HG03442 (cell line): ENCODE results near the gene ANXA4.
A peak's percentile ranks its signal among the peaks of the same experiment; 100 is the strongest.
"Not testable (repeated sequence)": the region's sequence is repeated elsewhere in the genome, so short reads cannot be mapped to it uniquely, and the experiment has no call there.

ENCODE experiments used
- ATAC-seq: cut with Tn5 transposase; IDR thresholded peaks from one replicate; pipeline ENCODE4 v1.9.1; 2021; ENCODE audit warnings: mild to moderate bottlenecking, moderate library complexity; ENCODE audit not compliant: unreplicated experiment

ANXA4 gene

DNA sequence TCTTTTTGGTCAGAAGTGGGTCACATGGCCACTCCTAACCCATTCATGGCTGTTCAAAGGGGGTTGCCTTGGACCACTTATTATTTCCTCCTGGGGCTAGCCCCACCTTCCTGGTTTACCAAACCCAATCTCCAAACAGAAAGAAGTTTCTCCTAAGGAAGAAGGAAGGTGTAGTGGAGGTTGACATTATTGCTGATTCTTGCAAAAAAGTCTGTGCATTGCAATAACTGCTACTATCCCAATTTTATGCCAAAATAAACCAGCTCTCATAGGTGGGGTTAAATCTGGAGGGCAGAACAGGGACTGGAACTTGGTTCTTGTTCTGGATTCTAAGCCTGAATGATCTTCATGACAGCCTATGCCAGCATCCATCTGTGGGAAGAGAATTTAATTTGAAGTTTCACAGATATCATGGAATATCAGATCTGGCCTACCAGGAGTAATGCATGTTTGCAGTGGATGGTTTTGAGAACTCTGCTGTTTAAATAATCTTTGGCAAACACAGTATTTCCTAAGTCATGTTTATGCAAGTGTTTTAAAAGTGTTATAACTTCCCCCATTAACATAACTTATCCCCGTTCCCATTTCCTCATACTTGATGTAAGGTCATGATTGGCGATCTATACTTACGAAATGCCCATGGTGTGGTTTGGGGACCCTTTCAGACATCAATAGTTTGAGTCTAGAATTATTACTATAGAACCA is 11.9 kb downstream of the ANXA4 start:
- no peak for ATAC-seq

DNA sequence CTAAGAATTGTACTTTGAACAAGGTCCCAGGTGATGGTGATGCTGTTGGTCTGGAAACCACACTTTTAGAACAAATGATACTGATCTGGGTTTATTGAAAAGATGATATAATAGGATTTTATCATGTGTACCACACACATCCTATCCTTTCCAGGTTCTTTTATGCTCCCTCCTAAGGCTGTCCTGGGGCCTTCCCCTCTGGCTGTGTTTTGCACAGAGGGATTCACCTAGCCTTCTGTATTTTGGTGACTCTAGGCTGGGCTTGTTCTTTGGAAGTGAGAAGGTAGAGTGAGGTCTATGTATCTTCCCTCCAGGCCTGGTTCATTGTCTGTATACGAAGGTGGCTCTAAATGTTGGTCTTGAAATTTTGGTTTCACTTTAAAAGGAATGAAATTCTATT is 12.7 kb downstream of the ANXA4 start:
- ATAC-seq, result no peak

DNA sequence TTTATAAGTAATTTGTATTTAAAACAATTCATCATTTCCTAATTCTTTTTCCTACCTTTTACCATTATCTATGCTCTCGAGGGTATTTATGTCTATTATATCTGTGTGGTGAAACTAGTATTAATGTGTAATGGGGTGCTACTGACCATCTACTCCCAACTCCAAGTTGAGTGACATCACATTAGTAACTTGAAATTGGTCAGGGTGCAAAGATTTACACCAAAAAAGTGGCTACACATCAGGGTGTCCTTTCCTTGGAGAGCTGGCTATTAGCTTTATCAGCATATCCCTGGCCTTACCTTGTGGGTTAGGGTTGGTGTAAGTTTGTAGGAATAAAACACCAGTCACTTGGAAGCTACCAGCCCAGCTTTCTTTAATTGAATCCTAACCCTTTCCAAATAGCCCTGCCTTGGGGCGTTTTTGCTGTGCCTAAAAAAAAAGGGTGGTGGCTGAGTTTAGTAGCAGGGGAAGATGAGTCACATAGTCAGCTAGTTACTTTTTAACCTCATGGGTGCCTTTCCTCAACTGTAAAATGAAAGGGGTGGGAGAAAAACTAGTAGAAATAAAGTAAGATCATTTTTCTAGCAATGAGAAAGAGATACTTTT is 14.0 kb downstream of the ANXA4 start:
- ATAC-seq, result peak; percentile 61

DNA sequence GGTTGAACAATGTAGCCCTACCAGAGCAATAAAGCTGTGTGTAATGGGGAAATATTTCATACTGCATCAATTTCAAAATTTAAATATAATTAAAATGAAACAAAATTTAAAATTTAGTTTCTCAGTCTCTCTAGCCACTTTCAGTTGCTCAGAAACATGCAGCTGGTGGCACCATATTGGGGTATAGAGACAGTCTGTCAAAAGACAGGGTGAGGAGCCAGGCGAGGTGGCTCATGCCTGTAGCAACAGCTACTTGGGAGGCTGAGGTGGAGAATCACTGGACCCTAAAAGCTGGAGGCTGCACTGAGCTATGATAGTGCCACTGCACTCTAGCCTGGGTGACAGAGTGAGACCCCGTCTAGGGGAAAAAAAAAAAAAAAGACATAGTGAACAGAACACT is 20.1 kb downstream of the ANXA4 start:
- no peak for ATAC-seq

DNA sequence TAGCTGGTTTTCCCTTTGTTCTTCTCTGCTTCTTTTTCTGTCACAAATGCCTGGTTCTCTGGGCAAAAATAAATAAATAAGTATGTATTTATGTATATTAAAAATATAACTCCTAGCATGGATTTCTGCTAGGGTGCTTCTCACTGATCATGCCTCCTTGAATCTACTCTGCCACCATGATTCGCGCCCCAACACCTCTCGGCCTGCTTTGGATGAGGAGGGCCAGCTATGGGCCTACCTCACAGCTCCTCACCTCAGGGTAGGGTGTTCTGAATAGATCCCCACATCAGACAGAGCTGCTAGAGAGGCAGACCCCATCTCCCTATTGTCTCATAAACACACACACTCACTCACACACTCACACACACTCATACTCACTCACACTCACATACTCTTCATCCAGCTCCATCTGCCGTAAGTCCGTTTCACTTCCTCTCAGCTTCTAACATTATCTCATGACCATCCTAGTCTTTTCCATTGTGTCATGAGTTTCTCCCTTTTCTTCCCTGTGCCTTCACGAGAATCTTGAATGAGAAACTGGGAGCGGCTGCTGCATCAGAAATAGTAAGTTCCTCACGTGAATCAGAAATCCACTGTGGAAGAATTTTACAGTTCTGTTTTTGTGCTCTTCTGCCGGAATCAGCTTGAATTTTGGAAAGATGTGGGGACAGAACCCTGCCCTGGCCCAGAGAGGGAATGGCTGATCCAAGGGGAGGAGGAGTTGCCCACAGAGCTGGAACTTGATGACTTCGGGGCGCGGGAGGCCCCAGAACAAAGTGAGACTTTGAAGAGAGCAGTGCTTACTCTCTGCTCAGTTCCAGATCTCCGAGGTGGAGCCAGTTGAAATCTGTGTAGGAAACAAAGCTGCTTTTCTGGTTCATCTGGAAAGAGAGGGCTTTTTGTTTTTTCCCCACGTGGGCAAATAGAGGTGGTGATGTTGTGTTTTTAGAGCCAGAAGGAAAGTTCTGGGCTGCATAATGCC is 20.9 kb downstream of the ANXA4 start:
- no peak for ATAC-seq

DNA sequence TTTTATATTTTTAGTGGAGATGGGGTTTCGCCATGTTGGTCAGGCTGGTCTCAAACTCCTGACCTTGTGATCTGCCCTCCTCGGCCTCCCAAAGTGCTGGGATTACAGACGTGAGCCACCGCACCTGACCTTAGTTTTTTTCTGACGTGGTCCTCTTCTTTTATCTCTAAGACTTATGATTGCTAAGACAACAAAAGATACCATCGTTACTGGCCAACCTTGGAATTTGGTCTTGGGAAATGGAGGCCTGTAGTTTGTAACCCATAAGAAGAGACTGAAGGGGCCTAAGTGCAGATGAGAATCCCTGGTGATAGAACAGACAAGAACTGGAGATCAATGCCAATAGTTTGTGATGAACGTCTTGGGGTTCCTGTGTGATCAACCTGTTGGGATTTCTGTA is 21.9 kb downstream of the ANXA4 start:
- not testable (repeated sequence) for ATAC-seq

DNA sequence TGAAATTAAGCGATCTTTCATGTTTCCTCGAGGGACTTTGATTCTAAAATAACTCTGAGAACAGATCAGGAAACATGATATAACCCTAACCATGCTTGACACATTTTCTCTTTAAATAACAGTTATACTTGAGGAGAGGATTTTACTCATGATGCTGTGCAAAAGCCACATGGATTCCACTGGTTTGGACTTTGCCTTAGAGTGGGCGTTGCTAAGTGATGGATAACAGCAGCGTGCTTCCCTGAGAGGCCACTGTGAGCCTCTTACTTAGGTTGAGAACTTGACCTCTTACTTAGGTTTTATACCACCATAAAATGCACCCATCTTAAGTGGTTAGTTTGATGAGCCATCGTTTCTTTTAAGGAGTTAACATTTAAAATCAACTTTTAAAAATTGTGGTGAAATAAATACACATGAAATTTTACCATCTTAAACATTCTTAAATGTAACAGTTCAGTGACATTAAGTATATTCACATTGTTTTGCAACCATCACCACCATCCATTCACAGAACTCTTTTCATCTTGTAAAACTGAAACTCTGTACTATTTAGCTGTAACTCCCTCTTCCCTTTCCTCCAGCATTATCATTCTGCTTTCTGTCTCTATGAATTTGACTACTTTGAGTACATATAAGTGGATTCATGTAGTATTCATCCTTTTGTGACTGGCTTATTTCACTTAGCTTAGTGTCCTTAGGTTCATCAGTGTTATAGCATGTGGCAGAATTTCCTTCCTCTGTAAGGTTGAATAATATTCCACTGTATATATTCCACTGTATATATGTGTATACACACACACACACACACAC is 22.6 kb downstream of the ANXA4 start:
- no peak for ATAC-seq

DNA sequence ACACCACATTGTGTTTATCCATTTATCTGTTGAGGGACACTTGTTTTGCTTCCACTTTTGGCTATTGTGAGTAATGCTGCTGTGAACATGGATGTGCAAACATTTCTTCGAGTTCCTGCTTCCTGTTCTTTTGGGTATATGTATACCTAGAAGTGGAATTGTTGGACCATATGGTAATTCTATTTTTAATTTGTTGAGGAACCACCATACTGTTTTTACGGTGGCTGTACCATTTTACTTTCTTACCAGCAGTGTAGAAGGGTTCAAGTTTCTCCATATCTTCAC is 23.1 kb downstream of the ANXA4 start:
- ATAC-seq, result no peak

DNA sequence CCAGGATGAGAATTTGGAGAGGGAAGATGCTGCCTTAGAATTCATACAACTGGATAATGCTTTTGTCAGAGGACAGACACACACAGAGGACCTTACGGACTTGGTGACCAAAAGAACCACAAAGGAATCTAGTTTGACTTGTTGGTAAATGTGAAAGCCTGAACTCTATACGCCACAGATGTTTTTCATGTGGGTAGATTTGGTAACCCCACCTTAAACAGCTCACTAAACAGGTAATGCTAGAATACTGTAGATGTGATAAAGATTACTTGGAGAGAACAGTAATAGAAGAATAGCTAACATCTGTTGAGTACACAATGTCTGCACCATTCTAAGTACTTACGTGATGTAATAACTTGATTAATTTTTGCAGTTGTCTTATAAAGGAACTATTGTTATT is 24.1 kb downstream of the ANXA4 start:
- no peak for ATAC-seq

DNA sequence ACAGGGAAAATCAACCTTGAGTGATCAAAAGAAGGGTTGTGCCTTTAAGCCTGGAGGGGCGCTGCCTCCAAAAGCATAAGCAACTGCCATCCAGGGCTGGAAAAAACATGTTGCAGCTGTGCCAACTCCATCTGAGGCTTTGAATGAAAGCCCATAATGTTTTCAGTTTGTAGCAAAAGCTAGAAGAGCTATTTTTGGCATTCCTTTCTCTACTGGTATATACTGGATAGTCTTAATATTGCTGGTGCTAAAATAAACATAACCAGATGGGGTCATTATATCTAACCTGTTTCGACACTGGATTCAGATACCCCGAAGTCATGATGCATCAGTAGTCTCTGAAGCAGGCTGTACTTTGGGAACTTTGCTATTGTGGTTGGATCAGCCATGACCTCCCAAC is 25.1 kb downstream of the ANXA4 start:
- no peak for ATAC-seq

DNA sequence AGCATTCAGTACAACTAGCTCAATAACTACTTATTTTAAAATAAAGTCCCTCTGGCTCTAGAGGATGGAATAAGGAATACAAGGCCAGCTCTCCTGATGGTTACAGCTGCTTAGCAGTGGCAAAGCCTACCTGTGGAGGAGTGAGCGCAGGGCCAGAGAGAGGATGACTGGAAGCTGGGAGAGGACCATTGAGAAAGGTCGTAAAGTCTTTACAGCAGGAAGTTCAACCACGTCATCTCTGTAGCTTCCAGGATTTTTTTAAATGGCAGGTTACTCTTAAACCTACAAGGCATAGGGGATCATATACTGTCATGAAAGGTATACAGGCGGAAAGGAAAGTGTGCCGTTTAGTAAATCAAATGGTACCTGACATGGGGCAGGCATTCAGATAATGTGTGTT is 26.3 kb downstream of the ANXA4 start:
- no peak for ATAC-seq

DNA sequence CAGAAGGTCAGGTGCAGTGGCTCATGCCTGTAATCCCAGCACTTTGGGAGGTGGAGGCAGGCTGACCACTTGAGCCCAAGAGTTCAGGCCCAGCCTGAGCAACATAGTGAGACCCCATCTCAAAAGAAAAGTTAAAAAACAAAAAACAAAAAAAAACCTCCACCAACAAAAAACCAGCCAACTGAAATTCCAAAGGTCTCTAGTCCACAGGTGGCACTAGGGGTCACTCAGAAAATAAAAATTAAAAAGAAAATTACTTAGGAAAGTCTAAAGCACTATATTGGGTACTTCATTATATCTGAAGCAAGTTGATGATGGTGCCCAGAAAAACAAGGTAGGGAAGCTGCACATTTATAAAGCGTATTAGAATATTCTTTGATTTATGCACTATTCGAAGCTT is 26.9 kb downstream of the ANXA4 start:
- no peak for ATAC-seq

DNA sequence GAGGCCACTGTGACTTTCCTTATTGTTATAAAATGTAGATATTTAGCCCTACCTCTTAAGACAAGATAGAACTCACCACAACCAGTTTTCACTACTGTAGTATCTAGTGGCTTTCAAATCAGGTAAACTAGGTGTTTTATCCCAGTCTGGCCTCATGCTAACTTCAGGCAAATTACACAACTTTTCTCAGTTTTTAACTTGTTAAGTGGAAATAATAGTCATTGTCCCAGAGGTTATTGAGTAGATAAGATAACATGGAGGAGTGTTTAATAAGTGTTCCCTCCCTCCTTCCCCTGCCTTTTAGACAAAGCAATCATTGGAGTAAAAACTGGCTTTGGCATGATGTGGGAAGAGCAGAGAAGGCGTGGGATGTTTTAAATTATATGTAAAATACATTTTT is 27.3 kb downstream of the ANXA4 start:
- ATAC-seq, result no peak

DNA sequence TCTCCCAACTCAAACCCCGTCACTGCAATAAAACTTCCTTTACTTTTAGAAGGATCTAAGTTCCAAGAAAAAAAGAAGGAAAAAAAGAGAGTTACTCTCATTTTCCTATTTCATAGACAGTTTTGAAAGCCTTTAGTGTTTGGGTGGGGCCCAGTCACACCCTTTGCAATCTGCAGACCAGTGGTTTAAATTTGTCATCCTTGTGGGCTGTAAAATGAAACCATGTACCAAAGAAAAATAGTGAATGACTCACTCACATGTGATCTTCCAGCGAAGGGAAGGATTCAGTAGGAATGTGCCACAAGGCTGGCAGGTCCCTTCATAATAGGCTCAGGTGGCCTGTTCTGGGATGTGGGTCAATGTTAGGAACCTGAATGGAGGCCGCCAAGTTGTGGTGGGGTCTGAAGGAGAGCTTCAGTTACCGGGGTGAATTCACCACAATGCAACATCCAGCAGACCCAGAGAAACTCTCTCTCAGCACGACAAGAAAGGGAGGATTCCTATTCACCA is 28.3 kb downstream of the ANXA4 start:
- ATAC-seq, result no peak

DNA sequence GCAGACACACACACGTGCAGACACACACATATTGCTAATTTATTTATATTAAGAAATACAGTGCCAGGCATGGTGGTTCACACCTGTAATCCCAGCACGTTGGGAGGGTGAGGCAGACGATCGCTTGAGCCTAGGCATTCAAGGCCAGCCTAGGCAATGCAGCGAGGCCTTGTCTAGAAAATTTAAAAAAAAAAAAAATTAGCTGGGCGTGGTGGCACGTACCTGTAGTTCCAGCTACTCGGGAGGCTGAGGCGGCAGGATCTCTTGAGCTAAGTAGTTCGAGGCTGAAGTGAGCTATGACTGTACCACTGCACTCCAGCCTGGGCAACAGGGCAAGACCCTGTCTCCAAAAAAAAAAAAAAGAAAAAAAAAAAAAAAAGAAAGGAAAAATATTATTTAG is 28.8 kb downstream of the ANXA4 start:
- ATAC-seq, result no peak

DNA sequence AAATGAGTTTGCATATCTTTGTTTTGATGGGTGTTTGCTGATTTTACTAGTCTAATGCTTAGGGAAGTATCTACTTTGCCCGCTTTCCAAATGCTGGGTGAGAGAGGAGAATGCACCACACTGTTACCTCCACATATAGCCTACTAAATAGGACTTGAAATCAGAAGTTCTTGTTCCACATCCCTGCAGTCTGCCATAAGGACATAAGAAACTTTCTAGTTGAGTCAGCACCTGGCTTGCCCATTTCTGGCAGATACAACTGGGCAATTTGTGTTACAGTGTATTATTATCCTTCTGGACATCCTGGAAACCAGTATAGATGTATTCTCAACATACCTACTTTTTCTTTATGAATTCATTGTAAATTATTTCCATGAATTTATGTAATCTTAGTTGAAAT is 29.5 kb downstream of the ANXA4 start:
- ATAC-seq, result no peak

DNA sequence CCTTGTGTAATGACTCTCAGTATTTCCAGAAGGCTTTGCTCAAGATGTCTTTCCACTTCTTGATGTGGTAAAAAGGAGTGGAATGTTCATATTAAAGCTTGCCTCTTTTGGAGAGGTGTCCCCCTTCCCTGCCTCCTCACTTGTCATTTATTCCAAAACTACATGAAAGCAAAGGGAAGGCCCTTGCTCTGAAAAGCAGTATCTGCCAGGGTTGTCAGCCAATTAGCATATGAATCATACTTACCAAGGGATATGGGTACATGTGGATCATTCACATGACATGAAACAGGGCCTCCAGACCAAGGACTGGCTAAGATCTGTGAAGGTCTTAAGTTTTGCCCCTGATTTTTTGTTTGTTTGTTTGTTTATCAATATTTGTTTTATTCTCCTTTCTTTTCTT is 31.3 kb downstream of the ANXA4 start:
- ATAC-seq, result no peak

DNA sequence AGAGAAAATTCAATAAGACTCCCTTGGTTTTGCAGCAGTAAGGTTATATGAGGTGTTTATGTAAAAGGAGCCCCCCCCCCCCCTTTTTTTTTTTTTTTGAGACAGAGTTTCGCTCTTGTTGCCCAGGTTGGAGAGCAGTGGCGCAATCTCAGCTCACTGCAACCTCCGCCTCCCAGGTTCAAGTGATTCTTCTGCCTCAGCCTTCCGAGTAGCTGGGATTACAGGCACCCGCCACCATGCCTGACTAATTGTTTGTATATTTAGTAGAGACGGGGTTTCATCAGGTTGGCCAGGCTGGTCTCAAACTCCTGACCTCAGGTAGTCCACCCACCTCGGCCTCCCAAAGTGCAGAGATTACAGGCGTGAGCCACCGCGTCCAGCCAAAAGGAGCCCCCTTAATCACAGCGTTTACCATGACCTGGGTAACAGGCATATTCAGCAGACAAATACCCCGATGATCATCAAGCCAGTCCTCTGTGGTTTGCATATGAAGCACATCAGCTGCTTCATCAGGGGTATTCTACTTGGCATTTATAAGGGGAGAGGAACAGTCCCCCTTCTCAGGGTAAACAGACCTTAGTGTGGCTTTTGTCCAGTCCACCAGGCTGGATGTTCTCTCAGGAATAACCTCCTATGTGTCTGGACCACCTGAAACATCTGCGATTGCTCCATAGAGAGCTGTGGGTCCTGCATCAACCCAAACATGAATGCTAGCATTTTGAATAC is 32.5 kb downstream of the ANXA4 start:
- ATAC-seq, result not testable (repeated sequence)

DNA sequence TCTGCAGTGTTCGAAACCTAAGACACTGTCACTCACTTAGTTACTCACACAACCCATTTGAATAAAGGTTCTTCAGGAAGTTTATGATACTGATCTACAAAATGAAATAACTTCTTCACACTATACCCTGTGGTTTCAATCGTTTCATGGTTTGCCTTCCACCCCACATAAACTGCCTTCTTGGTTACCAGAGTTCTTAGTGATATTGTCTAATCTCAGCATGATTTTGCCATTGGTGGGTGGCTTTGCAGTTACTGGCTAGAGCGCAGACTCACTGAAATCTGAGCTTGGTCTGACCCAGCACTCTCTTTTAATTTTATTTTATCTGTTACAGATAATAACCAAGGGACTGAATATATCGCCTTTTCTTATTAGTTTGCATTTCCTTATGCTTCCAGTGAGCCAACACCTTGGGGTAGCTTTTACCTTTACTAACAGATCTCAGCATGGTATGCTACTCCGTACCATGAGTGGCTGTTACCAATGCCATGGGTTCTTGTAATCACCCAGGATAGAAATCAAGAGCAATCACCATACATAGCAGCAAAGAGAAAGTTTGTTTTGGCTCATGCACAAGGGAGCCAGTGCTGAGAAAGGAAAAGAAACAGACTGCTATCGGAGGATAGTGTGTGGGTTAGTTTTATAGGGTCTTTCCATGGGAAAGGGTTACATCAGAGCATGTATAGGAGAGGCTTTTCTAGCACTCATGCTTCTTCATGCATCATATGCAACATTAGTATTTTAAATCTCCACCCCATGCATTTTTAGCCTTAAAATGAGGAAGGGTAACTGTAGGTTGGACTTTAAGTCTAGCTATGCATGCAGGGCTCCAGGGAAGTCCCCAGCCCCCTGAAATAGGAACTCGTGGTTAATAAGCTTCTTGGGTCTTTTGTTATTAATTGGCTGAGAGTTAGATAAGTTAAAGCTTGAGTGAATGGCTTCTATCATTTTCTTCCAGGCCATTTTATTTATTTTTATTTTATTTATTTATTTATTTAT is 33.3 kb downstream of the ANXA4 start:
- ATAC-seq, result peak; percentile 47
